ENCODE measurements around the gene NRIP3.

NRIP3 gene

GRCh38 chr11:9003573-9004182 lies at the start of gene NRIP3:
NRIP3 (minus strand) TSS chr11:9004001; CDS start chr11:9003935, 66 bp downstream.
- peak; percentile 82 to 83 for DNase-seq

- no peak for DNase-seq
Observed at GRCh38 chr11:9052316-9052715, 48.5 kb upstream of the NRIP3 start.

- no peak for DNase-seq
Observed at GRCh38 chr11:9049959-9050358, 46.2 kb upstream of the NRIP3 start.

DNA sequence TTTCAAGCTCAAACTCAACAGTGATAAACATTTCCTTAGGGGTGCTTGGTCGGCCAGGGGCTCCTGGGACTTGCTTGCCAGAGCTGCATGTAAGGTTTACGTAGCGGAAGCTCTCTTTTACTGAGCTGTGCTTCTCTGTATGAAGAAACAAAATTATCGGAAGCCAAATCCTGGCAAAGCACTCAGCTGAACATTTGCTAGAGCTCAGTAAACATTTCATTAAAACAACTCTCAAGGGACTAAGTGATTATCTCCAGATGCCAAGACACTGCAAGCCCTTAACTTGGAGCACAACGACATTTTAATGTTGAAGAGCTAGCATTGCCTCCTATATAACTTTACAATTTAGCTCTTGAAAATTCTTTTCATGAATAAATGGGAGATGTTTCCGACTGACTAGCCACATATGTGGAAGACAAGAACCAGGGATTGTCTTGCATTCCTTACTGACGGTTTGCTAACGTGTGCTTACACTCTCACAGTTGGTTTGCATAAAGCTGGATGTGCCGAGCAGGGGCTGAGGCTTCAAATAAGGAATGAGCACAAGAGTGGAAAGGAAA lies 44.2 kb upstream of the NRIP3 start:
- no peak for DNase-seq

DNA sequence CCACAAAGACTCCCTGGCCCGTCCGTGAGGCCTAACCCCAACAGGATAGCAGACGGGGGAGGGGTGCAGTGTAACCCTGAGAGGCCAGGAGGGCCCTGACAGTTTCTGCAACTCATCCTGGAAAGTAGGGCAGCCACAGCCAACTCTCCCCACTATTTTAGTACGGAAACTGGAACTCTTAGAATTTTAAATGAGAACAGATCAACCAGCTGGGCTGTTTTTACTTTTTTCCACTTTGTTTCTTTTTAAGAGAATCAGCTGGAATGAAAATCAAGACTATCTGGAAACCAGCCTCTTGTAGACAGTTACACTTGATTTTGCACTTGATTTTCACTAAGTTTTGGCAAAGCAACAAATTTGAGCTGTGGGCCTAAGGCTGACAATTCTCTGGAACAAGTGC lies 42.7 kb upstream of the NRIP3 start:
- DNase-seq = no peak

GRCh38 chr11:9042488-9042887 lies 38.7 kb upstream of the NRIP3 start:
- DNase-seq = no peak

DNA sequence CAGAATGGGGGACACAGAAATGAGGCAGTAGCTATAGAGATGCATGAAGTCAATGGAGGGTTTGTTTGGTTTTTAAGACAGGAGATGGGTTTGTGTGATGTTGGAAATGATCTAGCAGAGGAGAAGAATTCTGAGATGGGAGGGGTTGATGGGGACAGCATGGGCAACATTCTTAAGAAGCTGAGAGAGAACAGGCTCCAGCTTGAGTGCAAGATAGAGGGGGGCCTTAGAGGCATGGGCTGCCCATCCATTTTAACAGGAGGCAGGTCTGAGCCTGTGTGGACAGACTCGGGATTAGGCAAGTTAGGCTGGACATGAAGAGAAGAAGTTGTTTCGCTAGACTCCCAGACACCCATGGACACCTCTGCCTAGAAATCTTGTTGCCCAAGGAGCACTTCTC lies 37.9 kb upstream of the NRIP3 start:
- no peak for DNase-seq

GRCh38 chr11:9040410-9040809 lies 36.6 kb upstream of the NRIP3 start:
- no peak for DNase-seq

- DNase-seq = no peak
Observed at GRCh38 chr11:9039863-9040262, 36.1 kb upstream of the NRIP3 start.

DNA sequence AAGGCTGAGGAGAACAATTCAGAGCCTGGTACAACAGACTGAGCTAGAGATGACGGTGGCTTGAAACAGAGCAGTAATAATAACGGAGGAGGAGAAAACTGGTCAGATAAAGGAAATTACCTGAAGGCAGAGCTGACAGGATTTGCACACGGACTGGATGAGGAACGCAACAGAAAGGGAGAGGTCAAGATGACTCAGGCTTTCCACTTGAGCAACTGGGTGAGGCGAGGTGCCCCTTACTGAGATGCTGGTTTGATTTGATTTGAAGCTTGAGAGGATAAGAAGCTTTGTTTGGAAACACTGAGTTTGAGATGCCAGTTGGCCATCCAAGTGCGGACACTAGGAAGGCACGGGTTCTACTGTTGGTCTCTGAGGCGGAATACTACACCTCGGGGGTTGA lies 35.4 kb upstream of the NRIP3 start:
- DNase-seq = peak in 1 of 2 donors; percentile 18

- DNase-seq = no peak
Observed at GRCh38 chr11:9038541-9038940, 34.7 kb upstream of the NRIP3 start.

DNA sequence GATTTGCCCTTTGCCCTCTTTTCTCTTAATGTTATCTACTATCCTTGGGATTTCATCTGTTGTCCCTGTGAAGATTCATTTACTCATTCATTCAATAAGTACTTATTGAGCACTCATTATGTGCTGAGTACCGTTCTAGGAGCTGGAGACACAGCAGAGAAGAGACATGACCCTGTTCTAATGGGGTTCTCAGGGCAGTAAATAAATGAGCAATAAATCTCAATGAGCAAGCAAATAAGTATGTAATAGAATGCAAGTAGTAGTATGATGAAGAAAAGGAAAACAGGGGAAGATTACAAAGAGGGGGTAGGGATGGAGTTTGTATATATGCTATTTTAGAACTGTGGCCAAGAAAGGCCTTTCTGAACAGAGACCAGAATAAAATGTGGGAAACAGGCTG lies 34.2 kb upstream of the NRIP3 start:
- no peak for DNase-seq

DNA sequence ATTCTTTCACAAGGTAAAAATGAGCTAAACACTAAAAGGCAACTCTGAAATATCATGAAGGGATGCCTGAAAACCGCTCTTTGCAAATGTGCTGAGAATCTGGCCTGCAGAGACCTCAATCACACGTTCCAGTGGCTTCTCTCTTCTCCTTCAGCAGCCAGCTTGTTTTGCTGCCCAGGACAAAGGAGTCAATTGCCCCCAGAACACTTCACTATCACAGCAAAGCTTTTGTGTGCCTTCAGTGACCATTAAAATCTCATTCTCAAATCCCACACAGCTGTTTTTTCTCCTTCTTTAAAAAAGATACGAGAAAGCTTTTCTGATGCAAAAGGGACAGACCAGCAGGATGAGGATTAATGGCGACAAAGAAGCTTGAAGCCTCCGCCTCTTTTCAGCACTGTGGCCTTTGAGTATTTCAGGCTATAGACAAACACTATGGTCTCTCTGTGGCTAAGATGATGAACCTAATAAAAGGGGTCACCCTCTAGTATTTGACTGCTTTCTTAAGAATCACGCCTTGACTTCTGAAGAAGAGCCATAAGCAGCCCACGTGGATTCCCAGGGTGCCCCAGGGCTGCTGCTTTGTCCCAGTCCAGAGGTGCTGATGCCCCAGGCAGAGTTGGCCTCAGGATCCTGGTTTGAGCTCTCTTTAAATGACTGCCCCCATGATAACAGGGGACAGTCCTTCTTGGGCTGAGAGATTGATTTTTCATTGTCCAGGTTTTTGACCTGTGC lies 33.4 kb upstream of the NRIP3 start:
- no peak for DNase-seq

DNA sequence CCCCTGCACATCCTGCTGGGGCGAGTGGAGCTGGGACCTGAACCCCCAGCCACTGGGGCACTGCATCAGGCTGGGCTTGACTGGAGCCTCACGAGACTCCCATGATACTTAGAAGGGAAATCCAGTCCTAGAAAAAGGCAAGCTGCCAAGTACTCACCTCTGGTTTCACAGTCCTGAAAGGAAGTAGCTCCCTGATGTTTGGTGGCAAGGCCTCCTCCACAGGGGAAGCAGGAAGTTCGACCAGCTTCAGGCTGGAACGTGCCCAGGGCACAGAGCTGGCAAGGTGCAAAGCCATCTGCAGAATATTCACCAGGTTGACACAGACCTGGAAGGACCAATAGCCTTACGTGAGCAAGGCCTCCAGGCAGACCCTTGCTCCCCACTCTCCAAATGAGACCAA lies 26.8 kb upstream of the NRIP3 start:
- no peak for DNase-seq

DNA sequence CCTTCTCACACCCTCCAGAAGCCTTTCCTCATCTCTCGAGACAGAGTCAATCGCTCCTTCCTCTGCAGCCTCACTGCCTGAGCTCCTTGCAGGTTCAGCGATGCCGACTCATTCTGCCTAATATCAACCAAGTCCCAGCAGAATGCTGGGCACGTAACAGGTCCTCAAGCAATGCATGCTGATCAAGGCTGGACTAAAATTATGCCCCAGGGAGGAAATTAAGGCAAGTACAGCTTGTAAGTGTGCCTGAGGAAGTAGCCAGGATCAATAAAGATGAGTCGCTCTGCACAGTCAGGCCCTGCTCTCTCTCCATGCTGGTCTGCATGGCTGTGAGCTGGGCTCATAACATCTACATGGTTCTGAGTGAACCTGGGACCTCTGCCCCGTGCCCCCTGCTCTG lies 25.6 kb upstream of the NRIP3 start:
- DNase-seq = no peak

- DNase-seq = no peak
Observed at GRCh38 chr11:9028581-9028980, 24.8 kb upstream of the NRIP3 start.

DNA sequence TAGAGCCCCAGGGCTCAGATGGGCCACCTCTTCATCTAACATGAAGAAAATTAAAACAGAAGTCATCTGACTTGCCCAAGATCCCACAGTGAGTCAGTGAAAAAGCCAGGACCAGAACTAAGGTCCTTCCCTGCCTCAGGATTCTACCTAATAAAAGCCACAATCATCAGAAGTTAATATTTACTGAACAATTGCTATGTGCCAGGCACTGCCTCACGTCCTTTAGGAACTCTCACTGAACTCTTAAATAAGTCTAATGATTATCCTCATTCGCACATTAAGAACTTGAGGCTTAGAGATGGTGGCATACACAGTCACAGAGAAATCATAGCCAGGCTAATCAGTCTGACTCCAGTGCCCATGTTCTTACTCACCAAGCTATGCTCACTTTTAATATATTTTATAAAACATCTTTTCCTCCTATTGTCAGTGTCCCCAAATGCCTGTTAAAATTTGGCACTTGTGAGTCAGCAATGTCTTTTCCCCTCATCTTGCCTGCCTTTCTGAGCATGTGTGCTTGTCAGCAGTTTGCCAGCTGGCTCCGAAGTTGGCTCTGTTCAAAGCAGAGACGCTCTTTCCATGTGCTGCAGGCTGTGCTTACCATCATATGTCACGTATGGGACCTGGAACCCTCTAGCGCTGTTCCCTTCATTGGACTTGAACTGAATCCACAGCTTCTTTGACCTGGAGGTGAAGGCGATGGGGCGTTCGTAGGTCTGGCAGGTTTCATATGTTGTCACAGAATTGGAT lies 21.5 kb upstream of the NRIP3 start:
- DNase-seq = no peak

GRCh38 chr11:9022961-9023680 lies 19.3 kb upstream of the NRIP3 start:
- DNase-seq = no peak

DNA sequence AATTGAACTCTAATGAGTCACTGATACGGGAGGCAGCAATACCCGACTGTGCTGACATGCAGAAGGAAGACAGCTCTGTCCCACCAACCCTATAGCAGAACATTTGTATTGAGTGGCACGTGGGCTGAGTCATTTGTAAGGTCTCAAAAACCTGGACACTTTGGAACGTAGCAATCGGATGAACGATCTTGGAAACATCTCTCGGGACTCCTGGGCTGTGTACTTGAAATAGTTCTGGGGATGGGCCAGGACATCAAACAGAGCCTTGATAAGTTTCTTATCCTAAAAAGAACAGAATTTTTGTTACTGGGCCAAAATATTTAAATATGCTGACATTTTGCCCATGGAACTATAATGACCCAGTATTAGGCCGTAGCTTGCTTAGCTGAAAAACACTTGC lies 17.1 kb upstream of the NRIP3 start:
- DNase-seq = no peak

DNA sequence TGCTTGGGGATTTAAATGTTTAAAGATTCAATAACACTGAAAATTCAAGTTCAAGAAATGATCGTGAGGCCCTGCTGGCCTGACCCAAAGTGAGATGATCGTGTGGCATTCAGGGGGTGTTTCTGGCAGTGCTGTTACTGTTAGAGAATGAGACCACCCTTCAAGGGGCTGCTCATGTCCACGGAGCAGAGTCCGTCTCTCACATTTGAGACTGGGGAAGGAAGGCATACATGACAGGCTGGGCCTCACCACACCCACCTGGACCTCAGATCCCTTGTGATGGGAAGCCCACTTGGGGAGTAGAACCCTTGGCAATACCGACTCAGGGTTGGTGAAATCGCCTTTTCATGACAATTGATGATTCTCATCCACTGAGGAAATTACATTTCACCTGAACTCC lies 16.1 kb upstream of the NRIP3 start:
- DNase-seq = no peak

DNA sequence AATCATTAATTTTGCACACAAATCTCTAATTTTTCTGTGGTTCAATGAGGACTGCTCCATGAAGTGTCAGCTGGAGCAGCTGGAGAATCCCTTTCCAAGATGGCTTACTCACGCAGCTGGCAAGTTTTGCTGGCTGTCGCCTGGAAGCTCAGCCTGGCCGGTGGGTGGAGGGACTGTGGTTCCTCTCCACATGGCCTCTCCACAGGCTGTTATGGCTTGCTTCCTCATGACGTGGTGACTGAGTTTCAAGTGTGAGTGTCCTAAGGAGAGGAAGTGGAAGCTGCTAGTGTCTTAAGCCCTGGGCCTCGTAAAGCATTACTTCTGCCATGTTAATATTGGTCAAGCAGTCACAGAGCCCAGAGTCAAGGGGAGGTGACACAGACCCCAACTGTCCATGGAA lies 14.0 kb upstream of the NRIP3 start:
- DNase-seq = peak; percentile 11 to 61

DNA sequence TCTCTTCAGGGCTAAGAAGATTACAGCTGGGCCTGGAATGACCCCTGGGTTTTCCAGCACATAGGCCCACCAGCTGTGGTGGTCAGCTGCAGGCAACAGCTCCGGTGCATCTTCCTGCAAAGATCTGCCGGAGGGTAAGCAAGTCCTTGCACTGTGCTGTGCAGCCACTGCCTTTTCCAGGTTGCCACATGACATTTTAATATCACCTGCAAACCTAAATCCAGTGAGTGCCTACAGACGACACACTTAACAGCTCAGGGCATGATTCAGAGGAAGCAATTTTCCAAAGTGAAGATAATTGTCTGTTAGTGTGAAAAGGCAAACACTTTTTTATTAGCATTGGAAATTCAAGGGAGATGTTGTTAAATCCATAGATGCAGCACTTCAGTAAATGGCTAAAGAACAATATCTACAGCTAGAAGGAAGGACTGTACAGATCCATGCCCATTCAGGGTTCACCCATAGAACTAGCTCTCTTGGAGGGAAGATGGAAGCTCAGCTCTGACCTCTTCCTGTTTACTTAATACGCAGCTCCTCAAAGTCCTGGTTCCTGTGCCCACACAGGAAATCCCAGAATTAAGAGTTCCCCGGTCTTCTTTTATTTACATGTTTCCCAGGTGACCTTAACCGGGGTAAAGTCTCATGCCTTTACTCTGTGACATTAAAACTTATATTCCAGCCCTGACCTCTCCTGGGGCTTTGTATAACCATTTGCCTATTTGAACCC lies 13.3 kb upstream of the NRIP3 start:
- DNase-seq = no peak
